ENCODE data around the gene COQ2. TPM values are rescaled to one million over a fixed set of nuclear protein-coding genes. Genes with fewer than 3 reads are reported as not detected.
A peak's percentile ranks its signal among the peaks of the same experiment; 100 is the strongest.

COQ2 gene
- total and polyA plus RNA-seq, 2 of the 13 experiments (the other 11 are each of a cell fraction or from before 2014, with no cell fraction given): 10.1 to 17.3 TPM

- TF ChIP-seq PHB2 (IDR thresholded peaks at IDR 0.05; ENCODE audit: partially characterized antibody) (no peak), BRF2 (CRISPR knock-in tag; IDR thresholded peaks at IDR 0.05) (peak; percentile 53; the same call in 1 of the 2 replicates), POLR2G (IDR thresholded peaks at IDR 0.05; ENCODE audit: low read depth, low read length) (peak; percentile 91), ZNF383 (CRISPR knock-in tag; IDR thresholded peaks at IDR 0.05; ENCODE audit: borderline replicate concordance) (peak; percentile 69; the same call in 1 of the 2 replicates), ZNF251 (CRISPR knock-in tag; IDR thresholded peaks at IDR 0.05) (no peak), ZNF75D (CRISPR knock-in tag; IDR thresholded peaks at IDR 0.05; ENCODE audit: borderline replicate concordance) (no peak), CENPBD1 (CRISPR knock-in tag; IDR thresholded peaks at IDR 0.05; ENCODE audit: borderline replicate concordance, low read depth) (no peak), TCF12 (IDR thresholded peaks at IDR 0.05) (no peak), TCF12 (CRISPR knock-in tag; IDR thresholded peaks at IDR 0.05) (no peak), GMEB1 (CRISPR knock-in tag; IDR thresholded peaks at IDR 0.05; ENCODE audit: borderline replicate concordance) (peak; percentile 55), ZNF232 (CRISPR knock-in tag; IDR thresholded peaks at IDR 0.05; ENCODE audit: borderline replicate concordance) (no peak), TEF (CRISPR knock-in tag; IDR thresholded peaks at IDR 0.05) (peak; percentile 58; the same call in 1 of the 2 replicates), PAF1 (CRISPR knock-in tag; IDR thresholded peaks at IDR 0.05) (no peak), ZNF800 (CRISPR knock-in tag; IDR thresholded peaks at IDR 0.05) (peak; percentile 86), TEAD2 (CRISPR knock-in tag; IDR thresholded peaks at IDR 0.05) (0 out of 2 replicates have a peak, but pooled peaks have one; percentile 16), ZFX (CRISPR knock-in tag; IDR thresholded peaks at IDR 0.05; ENCODE audit: low read depth) (peak; percentile 91), PAX8 (CRISPR knock-in tag; IDR thresholded peaks at IDR 0.05; ENCODE audit: borderline replicate concordance) (peak; percentile 97; the same call in 1 of the 2 replicates), ATAD3A (CRISPR knock-in tag; IDR thresholded peaks at IDR 0.05) (no peak), ZNF879 (CRISPR knock-in tag; IDR thresholded peaks at IDR 0.05) (no peak), ZNF30 (CRISPR knock-in tag; IDR thresholded peaks at IDR 0.05) (0 out of 2 replicates have a peak, but pooled peaks have one; percentile 55)
- TF ChIP-seq, protein P1, sequence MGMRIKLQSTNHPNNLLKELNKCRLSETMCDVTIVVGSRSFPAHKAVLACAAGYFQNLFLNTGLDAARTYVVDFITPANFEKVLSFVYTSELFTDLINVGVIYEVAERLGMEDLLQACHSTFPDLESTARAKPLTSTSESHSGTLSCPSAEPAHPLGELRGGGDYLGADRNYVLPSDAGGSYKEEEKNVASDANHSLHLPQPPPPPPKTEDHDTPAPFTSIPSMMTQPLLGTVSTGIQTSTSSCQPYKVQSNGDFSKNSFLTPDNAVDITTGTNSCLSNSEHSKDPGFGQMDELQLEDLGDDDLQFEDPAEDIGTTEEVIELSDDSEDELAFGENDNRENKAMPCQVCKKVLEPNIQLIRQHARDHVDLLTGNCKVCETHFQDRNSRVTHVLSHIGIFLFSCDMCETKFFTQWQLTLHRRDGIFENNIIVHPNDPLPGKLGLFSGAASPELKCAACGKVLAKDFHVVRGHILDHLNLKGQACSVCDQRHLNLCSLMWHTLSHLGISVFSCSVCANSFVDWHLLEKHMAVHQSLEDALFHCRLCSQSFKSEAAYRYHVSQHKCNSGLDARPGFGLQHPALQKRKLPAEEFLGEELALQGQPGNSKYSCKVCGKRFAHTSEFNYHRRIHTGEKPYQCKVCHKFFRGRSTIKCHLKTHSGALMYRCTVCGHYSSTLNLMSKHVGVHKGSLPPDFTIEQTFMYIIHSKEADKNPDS (CRISPR knock-in tag; IDR thresholded peaks at IDR 0.05): no peak
These were observed at the start of gene COQ2 (continued) for GRCh38 chr4:83284193-83285054.

Data from HepG2 (cell line).